GM12878 (cell line): ENCODE data around the gene SRRM5. TPM values are rescaled to one million over a fixed set of nuclear protein-coding genes. Genes with fewer than 3 reads are reported as not detected.

Experiments
- ATAC-seq: fragments of 200-7000 bp; cut with Tn5 transposase; 3 replicates; pipeline ENCODE4 v1.9.1; 2020; ENCODE audit warnings: mild to moderate bottlenecking, moderate library complexity
- BruUV-seq: library from RNA; stranded (reverse); fragments of 400-500 nt; replicated peaks from 2 replicates; lab custom pipeline; 2021; lab: Mats Ljungman, UMichigan
- CTCF ChIA-PET: fragments of 300-600 bp; sonication (Branson Sonifier 250); formaldehyde crosslinking; extraction: SDS; loops from one replicate; lab custom pipeline; 2021; ENCODE audit warnings: inconsistent platforms; lab: Yijun Ruan, JAX
- POLR2A ChIA-PET: fragments of 350-600 bp; formaldehyde crosslinking; extraction: SDS; loops from one replicate; lab custom pipeline; 2021; ENCODE audit warnings: inconsistent platforms; lab: Charles Lee
- RAD21 ChIA-PET: fragments of 300-600 bp; sonication (Branson Sonifier 250); formaldehyde crosslinking; loops from one replicate; lab custom pipeline; 2023; ENCODE audit warnings: antibody characterized with exemption; ENCODE audit not compliant: unreplicated experiment; lab: Charles Lee
- SMC1A ChIA-PET: fragments of 300-600 bp; sonication (Branson Sonifier 250); formaldehyde crosslinking; loops from one replicate; lab custom pipeline; 2023; ENCODE audit not compliant: unreplicated experiment, uncharacterized antibody; lab: Charles Lee
- DNase-seq: peaks from one replicate; pipeline ENCODE4 v3.0.0-alpha.2; 2011; ENCODE audit warnings: low read depth, low spot score
- FAIRE-seq: peaks from 3 replicates; lab custom pipeline; 2011; peaks lifted over from hg19 to GRCh38; lab: Jason Lieb, UNC
- H2AFZ ChIP-seq: 2 replicates; pipeline ENCODE4 v1.6.0; 2011; ENCODE audit warnings: low read depth, low read length, control low read depth; ENCODE audit not compliant: control insufficient read depth
- H3K27ac ChIP-seq: 2 replicates; pipeline ENCODE4 v1.5.1; 2011; ENCODE audit warnings: control low read depth; ENCODE audit not compliant: control insufficient read depth, insufficient read depth
- H3K27me3 ChIP-seq, 2 experiments: replicated peaks in 1 of 2; 2 replicates each; pipeline versions ENCODE4 v1.6.0 to v1.6.1; 2011; ENCODE audit warnings: low read length in 1 of 2; ENCODE audit not compliant: control insufficient read depth in 2 of 2, insufficient read depth in 2 of 2
- H3K36me3 ChIP-seq, 2 experiments: 2 replicates each; pipeline ENCODE4 v1.5.1; 2011; ENCODE audit warnings: low read length in 1 of 2; ENCODE audit not compliant: control insufficient read depth in 2 of 2, insufficient read depth in 2 of 2
- H3K4me1 ChIP-seq: 2 replicates; pipeline ENCODE4 v1.6.1; 2011; ENCODE audit warnings: mild to moderate bottlenecking, low read length, moderate library complexity, mixed read lengths; ENCODE audit not compliant: control insufficient read depth, insufficient read depth
- H3K4me2 ChIP-seq: 2 replicates; pipeline ENCODE4 v1.6.0; 2011; ENCODE audit warnings: control low read depth; ENCODE audit not compliant: control insufficient read depth, insufficient read depth
- H3K4me3 ChIP-seq: fragments of 200-600 bp; sonication (generic); 2 replicates; pipeline ENCODE4 v1.5.1; 2016
- H3K79me2 ChIP-seq: 2 replicates; pipeline ENCODE4 v1.6.0; 2011; ENCODE audit warnings: low read length; ENCODE audit not compliant: control insufficient read depth, insufficient read depth
- H3K9ac ChIP-seq: 2 replicates; pipeline ENCODE4 v1.8.0; 2011; ENCODE audit warnings: low read length, control low read depth, mixed read lengths; ENCODE audit not compliant: control insufficient read depth, insufficient read depth
- H3K9me3 ChIP-seq: replicated peaks from 3 replicates; pipeline ENCODE4 v1.5.1; 2011; ENCODE audit warnings: mild to moderate bottlenecking, low read length; ENCODE audit not compliant: control insufficient read depth, insufficient read depth
- H4K20me1 ChIP-seq: 2 replicates; pipeline ENCODE4 v1.6.0; 2011; ENCODE audit not compliant: control insufficient read depth, insufficient read depth
- BCL3 ChIP-seq: IDR thresholded peaks from 2 replicates; pipeline ENCODE4 v1.6.1; 2011; ENCODE audit warnings: borderline replicate concordance, low read depth, mild to moderate bottlenecking, moderate library complexity, low read length; ENCODE audit not compliant: insufficient read depth, poor library complexity, severe bottlenecking
- MLLT1 ChIP-seq: fragments of 450-650 bp; IDR thresholded peaks from 2 replicates; pipeline ENCODE4 v1.6.1; 2016; ENCODE audit warnings: mild to moderate bottlenecking
- NR2F1 ChIP-seq: fragments of 450-650 bp; conservative IDR thresholded peaks from 2 replicates; pipeline ENCODE4 v1.6.1; 2017; ENCODE audit warnings: mild to moderate bottlenecking
- NRF1 ChIP-seq: conservative IDR thresholded peaks from 2 replicates; pipeline ENCODE4 v1.6.1; 2011; ENCODE audit warnings: mild to moderate bottlenecking, low read depth, low read length, improper control_type of control experiment
- POLR2A ChIP-seq: IDR thresholded peaks from 2 replicates; pipeline ENCODE4 v1.6.1; 2011; ENCODE audit warnings: low read depth, mild to moderate bottlenecking, low read length
- RUNX3 ChIP-seq: IDR thresholded peaks from 2 replicates; pipeline ENCODE4 v1.6.1; 2012; ENCODE audit warnings: low read length, inconsistent platforms
- SIN3A ChIP-seq: IDR thresholded peaks from 2 replicates; pipeline ENCODE4 v1.6.1; 2012; ENCODE audit warnings: low read depth, low read length, improper control_type of control experiment
- TCF3 ChIP-seq: IDR thresholded peaks from 2 replicates; pipeline ENCODE4 v1.6.1; 2012; ENCODE audit warnings: low read depth, mild to moderate bottlenecking, low read length, borderline replicate concordance; ENCODE audit not compliant: insufficient read depth
- WGBS: methylation state at CpG from one replicate; pipeline ENCODE4 v1.1.6; 2016; ENCODE audit warnings: low lambda C conversion rate; ENCODE audit not compliant: insufficient replicate concordance, insufficient coverage; ENCODE audit errors: missing lambda C conversion rate; 5-methylcytosine and 5-hydroxymethylcytosine counted together
- in situ Hi-C: fragments of 300-500 bp; cut with MboI; formaldehyde crosslinking; loops from 9 replicates; pipeline ENCODE4 v1.14.3; 2018; ENCODE audit warnings: mixed read lengths
- intact Hi-C: fragments of 100-400 bp; cut with micrococcal nuclease; formaldehyde crosslinking; loops from one replicate; pipeline ENCODE4 v1.14.2; 2022; ENCODE audit not compliant: unreplicated experiment
- polyA plus RNA-seq, 11 experiments: library from polyadenylated mRNA; depleted of rRNA in 4 of 11; unstranded in 6 of 11; stranded (reverse) in 5 of 11; fragments of >200 nt; fragmentation: Nextera tagmentation in 4 of 11; fragmentation: Illumina TruSeq in 1 of 11; extraction: Ambion mirVana in 4 of 11; extraction: Trizol in 1 of 11; gene quantifications; 1 replicate in 1 of 11; 2 replicates in 10 of 11; pipeline versions ENCODE4 v1.2.1 to v1.2.3, GENCODE V29; 2011 to 2016; ENCODE audit warnings: inconsistent platforms in 2 of 11, missing spikeins in 2 of 11, low read depth in 1 of 11
- total RNA-seq, 4 experiments: library from RNA; depleted of rRNA in 3 of 4; stranded (reverse); fragments of >200 nt in 3 of 4; fragmentation: Illumina TruSeq in 1 of 4; extraction: Trizol in 1 of 4; gene quantifications; 2 replicates each; pipeline versions ENCODE4 v1.2.1 to v1.2.3, GENCODE V29; 2013 to 2021

The SRRM5 gene
- total and polyA plus RNA-seq, 10 of the 15 experiments (the other 5 are each of a cell fraction or from before 2014, with no cell fraction given) = 0.06 to 0.38 (median 0.24) TPM; not detected in 2

- no peaks in the 10 kb centered on the region for H4K20me1 ChIP-seq
- H3K4me2 ChIP-seq = peak overlapping the region; percentile 99
- ATAC-seq (no peak), DNase-seq (no peak), FAIRE-seq (no peak)
- H3K36me3 ChIP-seq = no peaks in the 10 kb centered on the region
- H3K79me2 ChIP-seq = peaks cover 18% of the 10 kb centered on the region
- intact Hi-C loops (no loop called here), in situ Hi-C loops (no loop called here)
- SMC1A ChIA-PET = no interaction called here
- peak overlapping the region; percentile 77 for H3K27ac ChIP-seq
- TSS peak; percentile 85 for BruUV-seq
- RAD21 ChIA-PET = no interaction called here
- H3K4me1 ChIP-seq = peaks cover 6% of the 10 kb centered on the region; the same call in 1 of the 2 replicates
- CTCF ChIA-PET = interaction anchor here (1.2 to 1.9 kb wide), 2 partner anchors 25 to 65 kb away, joined by 3 to 7 read pairs; partner anchors contain the start of gene IRGQ
- POLR2A ChIA-PET = no interaction called here
- TF ChIP-seq POLR2A = no peak
- no peak for TF ChIP-seq NR2F1
- TF ChIP-seq RUNX3 = peak; percentile 23; the same call in 1 of the 2 replicates
- TF ChIP-seq NRF1 = peak; percentile 48; the same call in 1 of the 2 replicates
- TF ChIP-seq SIN3A = no peak
- no peak for TF ChIP-seq BCL3
- no peak for TF ChIP-seq TCF3
- 0 out of 2 replicates have a peak, but pooled peaks have one; percentile 65 for TF ChIP-seq MLLT1
- WGBS = 50% methylated on average over 23 of the region's 23 CpGs
- peak overlapping the region; percentile 82 for H3K4me3 ChIP-seq
- peak overlapping the region; percentile 77 for H2AFZ ChIP-seq
- peak overlapping the region; percentile 85; the same call in 1 of the 2 replicates for H3K9ac ChIP-seq
- H3K27me3 ChIP-seq = no peaks in the 10 kb centered on the region
- H3K9me3 ChIP-seq = no peaks in the 10 kb centered on the region
Measured at GRCh38 chr19:43620061-43621001, 8.4 kb downstream of the SRRM5 start.
